Thyroid gland (tissue), 4 donors: ENCODE data around the gene IFNAR1.
"Not testable (repeated sequence)": the region's sequence is repeated elsewhere in the genome, so short reads cannot be mapped to it uniquely, and the experiment has no call there.

Experiments
- CTCF ChIP-seq, 6 experiments: fragments of 200-600 bp in 3 of 6; fragments of 450-650 bp in 3 of 6; sonication (generic) in 3 of 6; IDR thresholded peaks; one replicate each; pipeline ENCODE4 v1.5.1; 2016 to 2019; ENCODE audit warnings: antibody characterized with exemption in 6 of 6, mild to moderate bottlenecking in 2 of 6, inconsistent platforms in 1 of 6, moderate library complexity in 1 of 6
- POLR2A ChIP-seq, 2 donors: fragments of 450-650 bp; IDR thresholded peaks; one replicate each; pipeline ENCODE4 v1.6.1; 2017; ENCODE audit warnings: antibody characterized with exemption in 2 of 2, mild to moderate bottlenecking in 2 of 2, moderate library complexity in 1 of 2

DNA sequence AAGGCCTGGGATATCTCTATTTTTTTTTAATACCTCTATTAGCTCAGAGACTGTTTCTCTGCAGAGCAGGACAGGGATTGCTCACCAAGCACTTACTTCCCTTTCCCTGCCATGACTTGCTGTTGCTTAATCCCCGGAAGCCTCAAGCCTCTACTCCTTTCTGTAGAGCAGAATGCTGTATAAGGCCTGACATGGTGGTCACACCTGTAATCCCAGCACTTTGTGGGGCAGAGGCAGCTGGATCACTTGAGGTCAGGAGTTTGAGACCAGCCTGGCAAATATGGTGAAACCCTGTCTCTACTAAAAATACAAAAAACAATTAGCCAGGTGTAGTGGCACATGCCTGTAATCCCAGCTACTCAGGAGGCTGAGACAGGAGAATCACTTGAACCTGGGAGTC lies 55.2 kb downstream of the IFNAR1 start:
- TF ChIP-seq POLR2A, CTCF (IDR thresholded peaks at IDR 0.05): not testable (repeated sequence)
